CD4-positive, alpha-beta T cell treated with Interleukin-17A for 1 hour (primary cell): ENCODE results near the gene BDP1.
"Not testable (repeated sequence)": the region's sequence is repeated elsewhere in the genome, so short reads cannot be mapped to it uniquely, and the experiment has no call there.

Source experiments
- DNase-seq: peaks from one replicate; pipeline ENCODE4 v3.0.0-alpha.2; 2020

Gene BDP1

DNA sequence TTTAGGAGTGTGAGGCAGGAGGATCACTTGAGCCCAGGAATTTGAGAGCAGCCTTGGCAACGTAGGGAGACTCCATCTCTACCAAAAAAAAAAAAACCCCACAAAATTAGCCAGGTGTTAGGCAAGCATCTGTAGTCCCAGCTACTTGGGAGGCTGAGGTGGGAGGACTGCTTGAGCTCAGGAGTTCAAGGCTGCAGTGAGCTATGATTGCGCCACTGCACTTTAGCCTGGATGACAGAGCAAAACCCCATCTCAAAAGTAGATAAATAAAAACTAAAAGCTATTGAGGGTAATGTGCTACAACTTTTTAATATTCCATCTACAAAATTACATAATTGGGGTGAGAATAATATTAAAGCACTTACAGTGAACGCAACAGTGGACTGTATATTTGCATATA lies 5.9 kb downstream of the BDP1 start:
- no peak for DNase-seq

DNA sequence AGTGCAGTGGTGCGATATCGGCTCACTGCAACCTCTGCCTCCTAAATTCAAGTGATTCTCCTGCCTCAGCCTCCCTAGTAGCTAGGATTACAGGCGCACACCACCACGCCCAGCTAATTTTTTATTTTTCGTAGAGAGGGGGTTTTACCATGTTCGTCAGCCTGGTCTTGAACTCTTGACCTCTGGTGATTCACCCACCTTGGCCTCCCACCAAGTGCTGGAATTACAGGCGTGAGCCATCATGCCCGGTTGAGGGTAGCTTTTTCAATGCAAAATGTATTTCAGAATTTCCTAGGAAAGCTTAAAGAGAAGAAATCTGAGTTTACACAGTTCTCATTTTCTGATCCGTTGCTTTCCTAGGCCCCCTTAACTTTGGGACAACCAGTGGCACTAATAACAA lies 15.7 kb downstream of the BDP1 start:
- no peak for DNase-seq

DNA sequence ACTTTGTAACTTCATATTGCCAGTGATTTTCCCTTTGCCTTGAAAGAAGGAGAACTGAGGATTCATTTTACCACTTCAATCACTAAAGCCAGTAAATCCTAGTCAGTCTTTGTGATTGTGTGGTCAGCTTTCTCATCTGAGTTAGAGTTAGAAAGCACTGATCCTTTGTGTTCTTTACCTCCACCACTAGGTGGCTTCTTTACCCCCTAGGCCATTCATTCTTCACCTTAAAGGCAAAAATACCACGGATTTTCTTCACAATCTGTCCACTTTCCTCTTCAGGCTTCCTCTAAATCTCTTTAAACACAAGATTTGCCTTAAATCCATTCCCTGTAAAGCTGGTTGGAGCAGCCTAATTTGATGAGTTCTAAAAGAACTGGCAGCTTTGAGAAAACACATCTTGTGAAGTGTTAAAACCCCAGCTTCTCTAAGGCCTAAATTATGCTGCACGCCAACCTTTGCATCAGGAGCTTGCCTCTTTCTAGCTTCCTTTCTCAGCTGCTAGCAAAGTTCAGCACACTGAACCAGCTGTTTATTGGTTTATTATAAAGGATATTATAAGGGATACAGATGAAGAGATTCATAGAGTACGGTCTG lies 20.4 kb downstream of the BDP1 start:
- peak; percentile 31 for DNase-seq

GRCh38 chr5:71481441-71481840 lies 26.0 kb downstream of the BDP1 start:
- DNase-seq = no peak

DNA sequence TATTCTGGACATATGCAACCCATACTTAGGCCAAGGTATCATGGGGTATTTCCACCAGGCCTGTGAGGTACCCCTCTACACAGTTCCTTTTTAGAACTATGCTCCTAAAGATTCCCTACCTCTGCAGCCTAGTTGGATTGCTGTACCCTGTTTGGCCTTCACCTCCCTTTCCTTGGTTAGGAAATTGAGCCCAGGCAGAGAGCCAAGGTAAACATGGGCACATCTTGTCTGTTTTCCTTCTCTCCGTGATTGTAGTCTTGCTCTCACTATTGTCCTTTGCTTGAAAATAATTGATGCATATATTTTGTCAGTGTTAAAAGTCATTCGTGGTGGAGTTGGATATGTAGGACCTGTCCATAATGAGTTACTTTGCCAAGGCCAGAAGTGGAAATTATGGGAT lies 26.7 kb downstream of the BDP1 start:
- no peak for DNase-seq

DNA sequence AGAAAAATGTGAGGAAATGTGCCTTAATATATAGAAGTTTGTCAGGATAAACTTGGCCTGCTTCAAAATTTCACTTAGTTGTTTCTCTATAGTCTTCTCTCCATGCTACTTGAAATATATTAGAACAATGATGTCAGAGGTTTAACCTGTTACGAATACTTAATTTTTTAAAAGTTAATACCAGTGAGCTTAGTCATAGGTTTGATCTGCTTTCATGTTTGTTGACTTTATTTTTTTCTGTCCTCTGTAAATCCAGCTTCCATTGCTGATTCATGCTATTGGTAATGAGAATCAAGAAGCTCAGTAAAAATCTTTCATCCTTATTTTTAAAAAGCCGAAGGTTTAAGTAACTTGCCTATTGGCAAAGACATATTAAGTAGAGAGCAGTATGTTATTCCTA lies 27.9 kb downstream of the BDP1 start:
- DNase-seq = no peak

DNA sequence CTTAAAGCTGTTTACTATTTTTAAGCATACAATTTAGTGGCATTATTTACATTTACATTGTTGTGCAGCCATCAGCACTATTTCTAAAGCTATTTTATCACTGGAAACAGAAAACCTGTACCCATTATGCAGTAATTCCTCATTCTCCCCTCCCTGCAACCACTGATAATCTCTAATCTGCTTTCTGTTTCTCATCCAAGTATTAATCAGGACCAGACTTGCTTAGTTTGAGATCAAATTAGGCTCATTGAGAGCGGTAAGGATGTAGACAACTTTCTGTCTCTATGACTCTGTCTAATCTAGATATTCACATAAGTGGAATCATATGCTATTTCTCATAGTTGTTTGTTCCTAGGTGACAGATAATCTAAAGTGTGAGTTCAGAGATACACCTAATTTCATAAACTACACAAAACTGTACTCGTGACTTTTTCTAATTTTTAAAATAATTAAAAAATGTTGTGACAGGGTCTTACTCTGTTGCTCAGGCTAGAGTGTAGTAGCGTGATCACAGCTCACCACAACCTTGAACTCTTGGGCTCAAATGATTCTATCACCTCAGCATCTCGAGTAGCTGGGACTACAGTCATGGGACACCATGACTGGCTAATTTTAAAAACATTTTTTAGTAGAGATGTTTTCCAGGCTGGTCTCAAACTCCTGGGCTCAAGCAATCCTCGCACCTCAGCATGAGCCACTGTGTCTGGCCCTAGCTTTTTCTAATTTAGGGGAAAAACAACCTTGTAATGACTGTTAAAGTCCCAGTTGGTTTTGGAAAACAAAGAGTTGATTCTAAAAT lies 37.6 kb downstream of the BDP1 start:
- no peak for DNase-seq

GRCh38 chr5:71494202-71494601 lies 38.8 kb downstream of the BDP1 start:
- DNase-seq = not testable (repeated sequence)

DNA sequence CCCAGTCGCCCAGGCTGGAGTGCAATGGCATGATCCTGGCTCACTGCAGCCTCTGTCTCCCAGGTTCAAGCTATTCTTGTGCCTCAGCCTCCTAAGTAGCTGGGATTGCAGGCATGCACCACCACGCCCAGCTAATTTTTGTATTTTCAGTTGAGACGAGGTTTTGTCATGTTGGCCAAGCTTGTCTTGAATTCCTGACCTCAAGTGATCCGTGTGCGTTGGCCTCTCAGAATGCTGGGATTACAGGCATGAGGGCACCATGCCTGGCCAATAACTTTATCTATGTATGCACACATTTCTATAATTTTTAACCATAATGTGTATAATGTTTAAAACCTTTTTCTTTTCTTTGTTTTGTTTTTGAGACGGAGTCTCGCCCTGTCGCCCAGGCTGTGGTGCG lies 43.3 kb downstream of the BDP1 start:
- not testable (repeated sequence) for DNase-seq

DNA sequence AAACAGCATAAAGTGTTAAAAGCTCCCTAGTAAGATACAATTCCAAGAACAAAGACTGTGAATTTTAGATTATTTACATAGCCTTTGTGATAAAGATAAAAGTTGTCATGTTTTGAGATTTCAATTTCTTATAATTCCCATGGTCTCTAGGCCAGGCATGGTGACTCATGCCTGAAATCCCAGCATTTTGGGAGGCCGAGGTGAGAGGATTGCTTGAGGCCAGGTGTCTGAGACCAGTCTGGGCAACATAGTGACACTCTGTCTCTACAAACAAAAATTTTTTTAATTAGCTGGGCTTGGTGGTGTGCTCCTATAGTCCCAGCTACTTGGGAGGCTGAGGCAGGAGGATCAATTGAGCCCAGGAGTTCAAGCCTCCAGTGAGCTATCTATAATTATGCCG lies 48.1 kb downstream of the BDP1 start:
- DNase-seq = no peak

DNA sequence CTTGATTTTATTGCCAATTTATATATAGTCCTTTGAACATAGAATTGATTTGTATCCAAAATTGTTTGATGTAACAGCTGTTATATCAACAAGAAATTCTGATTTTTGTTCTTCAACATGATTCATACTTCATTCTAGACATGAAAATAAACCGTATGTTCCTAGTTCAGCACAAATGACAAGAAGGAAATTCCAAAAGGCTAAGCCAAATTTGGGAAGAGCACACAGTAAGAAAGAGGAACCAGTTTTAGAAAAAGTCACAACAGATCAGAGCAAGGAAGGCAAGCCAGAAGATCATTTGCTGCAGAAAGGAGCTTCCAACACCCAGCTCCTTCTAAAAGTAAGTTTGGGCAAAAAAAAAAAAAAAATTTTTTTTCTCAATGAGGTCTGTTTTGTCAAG lies 66.7 kb downstream of the BDP1 start:
- no peak for DNase-seq

DNA sequence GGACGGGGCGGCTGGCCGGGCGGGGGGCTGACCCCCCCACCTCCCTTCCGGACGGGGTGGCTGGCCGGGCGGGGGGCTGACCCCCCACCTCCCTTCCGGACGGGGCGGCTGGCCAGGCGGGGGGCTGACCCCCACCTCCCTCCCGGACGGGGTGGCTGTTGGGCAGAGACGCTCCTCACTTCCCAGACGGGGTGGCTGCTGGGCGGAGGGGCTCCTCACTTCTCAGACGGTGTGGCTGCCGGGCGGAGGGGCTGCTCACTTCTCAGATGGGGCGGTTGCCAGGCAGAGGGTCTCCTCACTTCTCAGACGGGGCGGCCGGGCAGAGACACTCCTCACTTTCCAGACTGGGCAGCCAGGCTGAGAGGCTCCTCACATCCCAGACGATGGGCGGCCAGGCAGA lies 70.2 kb downstream of the BDP1 start:
- DNase-seq = not testable (repeated sequence)

- DNase-seq = no peak
These were observed 72.8 kb downstream of the BDP1 start for GRCh38 chr5:71528206-71528605.

DNA sequence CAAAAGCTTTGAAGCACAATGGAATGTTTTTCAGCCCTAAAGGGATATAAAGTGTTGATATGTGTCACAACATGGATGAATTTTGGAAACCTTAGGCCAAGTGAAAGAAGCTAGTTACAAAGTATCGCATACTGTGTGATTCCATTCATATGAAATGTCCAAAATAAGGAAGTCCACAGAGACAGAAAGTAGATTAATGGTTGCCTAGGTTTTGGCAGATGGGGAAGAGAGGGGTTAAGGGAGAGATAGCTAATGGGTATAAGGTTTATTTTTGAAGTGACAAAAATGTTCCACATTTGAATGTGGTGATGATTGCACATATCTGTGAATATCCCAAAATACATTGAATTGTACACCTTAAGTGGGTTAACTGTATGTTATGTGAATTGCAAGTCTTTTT lies 74.2 kb downstream of the BDP1 start:
- DNase-seq = no peak

DNA sequence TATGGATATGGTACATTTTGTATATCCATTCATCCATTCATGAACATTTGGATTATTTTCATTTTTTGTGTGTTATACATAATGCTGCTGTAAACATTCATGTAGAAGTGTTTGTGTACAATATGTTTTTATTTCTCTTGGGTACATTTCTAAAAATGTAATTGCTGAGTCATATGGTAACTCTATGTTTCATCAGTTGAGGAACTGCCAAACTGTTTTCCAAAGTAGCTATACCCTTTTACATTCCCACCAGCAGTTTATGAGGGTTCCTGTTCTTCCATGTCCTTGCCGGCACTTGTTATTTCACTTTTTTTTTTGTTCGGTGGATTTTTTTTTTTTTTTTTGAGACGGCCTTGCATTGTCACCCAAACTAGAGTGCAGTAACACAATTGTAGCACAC lies 77.7 kb downstream of the BDP1 start:
- no peak for DNase-seq

DNA sequence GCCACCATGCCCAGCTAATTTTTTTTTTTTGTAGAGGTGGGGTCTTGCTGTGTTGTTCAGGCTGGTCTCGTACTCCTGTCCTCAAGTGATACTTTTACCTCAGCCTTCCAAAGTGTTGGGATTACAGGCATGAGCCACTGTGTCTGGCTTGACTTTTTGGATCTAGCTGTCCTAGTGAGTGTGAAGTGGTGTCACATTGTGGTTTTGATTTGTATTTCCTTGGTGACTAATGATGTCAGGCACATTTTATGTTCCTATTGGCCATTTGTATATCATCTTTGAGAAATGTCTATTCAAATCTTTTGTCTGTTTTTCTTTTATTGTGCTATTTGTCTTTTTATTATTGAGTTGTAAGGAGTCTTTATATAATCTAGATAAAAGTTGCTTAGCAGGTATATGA lies 78.2 kb downstream of the BDP1 start:
- peak; percentile 71 for DNase-seq

GRCh38 chr5:71537687-71538086 lies 82.2 kb downstream of the BDP1 start:
- DNase-seq = no peak

DNA sequence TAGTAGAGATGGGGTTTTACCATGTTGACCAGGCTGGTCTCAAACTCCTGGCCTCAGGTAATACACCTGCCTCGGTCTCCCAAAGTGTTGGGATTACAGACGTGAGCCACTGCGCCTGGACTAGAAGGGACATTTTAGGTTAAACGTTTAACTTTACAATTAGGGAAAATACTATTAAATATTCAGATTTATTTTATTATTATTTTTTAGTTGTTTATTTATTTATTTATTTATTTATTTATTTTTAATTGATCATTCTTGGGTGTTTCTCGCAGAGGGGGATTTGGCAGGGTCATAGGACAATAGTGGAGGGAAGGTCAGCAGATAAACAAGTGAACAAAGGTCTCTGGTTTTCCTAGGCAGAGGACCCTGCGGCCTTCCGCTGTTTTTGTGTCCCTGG lies 95.4 kb downstream of the BDP1 start:
- not testable (repeated sequence) for DNase-seq

DNA sequence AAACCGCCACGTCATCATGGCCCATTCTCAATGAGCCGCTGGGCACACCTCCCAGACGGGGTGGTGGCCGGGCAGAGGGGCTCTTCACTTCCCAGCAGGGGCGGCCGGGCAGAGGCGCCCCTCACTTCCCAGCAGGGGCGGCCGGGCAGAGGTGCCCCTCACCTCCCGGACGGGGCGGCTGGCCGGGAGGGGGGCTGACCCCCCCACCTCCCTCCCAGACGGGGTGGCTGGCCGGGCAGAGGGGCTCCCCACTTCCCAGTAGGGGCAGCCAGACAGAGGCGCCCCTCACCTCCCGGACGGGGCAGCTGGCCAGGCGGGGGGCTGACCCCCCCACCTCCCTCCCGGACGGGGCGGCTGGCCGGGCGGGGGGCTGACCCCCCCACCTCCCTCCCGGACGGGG lies 96.1 kb downstream of the BDP1 start:
- DNase-seq = not testable (repeated sequence)

DNA sequence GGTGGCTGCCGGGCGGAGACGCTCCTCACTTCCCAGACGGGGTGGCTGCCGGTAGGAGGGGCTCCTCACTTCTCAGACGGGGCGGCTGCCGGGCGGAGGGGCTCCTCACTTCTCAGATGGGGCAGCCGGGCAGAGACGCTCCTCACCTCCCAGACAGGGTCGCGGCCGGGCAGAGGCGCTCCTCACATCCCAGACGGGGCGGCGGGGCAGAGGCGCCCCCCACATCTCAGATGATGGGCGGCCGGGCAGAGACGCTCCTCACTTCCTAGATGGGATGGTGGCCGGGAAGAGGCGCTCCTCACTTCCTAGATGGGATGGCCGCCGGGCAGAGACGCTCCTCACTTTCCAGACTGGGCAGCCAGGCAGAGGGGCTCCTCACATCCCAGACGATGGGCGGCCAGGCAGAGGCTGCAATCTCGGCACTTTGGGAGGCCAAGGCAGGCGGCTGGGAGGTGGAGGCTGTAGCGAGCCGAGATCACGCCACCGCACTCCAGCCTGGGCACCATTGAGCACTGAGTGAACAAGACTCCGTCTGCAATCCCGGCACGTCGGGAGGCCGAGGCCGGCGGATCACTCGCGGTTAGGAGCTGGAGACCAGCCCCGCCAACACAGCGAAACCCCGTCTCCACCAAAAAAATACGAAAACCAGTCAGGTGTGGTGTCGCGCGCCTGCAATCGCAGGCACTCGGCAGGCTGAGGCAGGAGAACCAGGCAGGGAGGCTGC lies 96.7 kb downstream of the BDP1 start:
- not testable (repeated sequence) for DNase-seq

- no peak for DNase-seq
These were observed 107.7 kb downstream of the BDP1 start for GRCh38 chr5:71563161-71563560.

- no peak for DNase-seq
These were observed 109.4 kb downstream of the BDP1 start for GRCh38 chr5:71564895-71565294.

DNA sequence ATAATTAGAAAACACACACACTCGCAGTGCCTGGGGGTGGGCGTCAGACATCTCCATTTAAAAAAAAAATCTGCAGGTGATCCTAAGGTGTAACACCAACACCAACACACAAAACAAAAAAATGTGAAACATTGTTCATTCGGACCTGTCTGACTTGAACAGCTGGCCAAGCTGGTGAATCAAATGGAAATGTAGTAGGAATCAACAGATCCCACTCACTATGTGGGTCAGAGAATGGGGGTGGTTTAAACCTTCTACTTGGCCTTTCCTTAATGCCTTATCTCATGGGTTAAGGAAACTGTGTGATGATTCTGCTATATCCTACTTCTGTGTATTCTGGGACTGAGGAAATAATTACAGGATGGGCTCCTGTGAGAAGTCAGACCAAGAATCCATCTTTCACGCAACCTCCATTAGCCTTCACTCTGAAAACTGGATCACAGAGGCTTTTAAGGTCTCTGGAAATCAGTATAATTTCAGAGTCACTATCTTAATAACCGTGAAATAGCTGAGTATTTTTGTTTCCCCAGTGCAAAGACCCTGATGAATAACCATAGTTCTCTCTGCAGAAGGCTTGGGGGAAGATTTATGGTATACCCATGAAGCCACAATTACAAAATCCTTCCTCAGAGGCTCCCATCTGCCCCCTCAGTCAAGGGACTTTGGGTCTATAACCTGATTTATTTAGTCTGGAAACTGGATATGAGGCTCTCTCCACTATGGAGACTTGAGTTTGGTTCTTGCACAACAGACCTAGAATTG lies 114.5 kb downstream of the BDP1 start:
- DNase-seq = no peak
